Stimulated activated CD4-positive, alpha-beta T cell treated with anti-CD3 and anti-CD28 coated beads, TNF-alpha, amount 100 ng/mL, for 48 hours (primary cell): ENCODE measurements around the gene DBN1.

ENCODE experiments used
- DNase-seq, 3 donors: peaks; one replicate each; pipeline ENCODE4 v3.0.0-alpha.2; 2020; ENCODE audit warnings: low read depth in 3 of 3

Gene DBN1

GRCh38 chr5:177474002-177474476 lies 605 bp upstream of the DBN1 start:
- DNase-seq: no peak

DNA sequence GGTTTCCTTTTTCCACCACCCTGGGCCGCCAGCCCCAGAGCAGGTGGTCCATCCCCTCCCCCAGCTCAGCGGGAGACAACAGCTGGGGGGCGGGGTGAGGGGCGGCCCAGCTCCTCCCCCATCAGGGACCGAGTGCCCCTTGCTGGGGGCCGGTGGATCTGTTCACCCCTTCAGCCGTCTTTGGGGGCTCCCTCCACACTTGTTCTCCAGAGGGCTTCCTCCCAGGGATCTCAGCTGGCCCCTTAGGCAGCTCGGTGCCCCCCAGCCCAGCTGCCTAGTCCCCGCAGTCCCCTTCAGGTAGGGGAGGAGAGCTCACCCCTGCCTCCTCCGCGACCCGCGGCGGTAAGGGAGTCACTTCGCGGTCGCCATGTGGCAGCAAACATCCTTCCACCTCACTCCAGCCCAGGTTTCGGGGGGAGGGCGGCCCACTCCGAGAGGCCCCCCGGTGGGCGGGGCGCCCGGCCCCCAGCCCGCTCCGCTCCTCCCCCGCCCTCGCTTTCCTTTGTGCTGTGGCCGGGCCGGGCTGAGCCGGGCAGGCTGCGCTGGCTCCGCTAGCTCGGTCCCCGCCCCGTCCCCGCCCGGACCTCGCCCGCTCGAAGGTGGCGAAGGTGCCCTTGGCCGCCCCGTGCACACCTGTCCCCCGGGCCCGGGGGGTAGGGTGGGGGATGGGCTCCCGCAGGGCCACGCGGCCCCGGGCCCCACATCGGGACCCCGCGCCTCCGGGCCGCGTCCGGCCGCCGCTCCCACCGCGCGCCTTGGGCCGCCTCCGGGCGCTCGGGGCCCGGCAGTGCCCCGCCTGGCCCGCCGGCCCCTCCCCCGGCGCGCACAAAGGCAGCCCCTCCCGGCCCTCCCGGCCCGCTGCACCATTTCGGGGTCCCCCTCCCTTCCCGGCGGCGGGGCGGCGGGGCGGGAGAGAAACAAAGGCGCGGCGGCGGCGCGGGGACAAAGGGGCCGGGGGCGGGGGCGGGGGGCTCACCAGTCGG lies 683 bp downstream of the DBN1 start:
- peak in 1 of 3 donors; percentile 56 for DNase-seq

DNA sequence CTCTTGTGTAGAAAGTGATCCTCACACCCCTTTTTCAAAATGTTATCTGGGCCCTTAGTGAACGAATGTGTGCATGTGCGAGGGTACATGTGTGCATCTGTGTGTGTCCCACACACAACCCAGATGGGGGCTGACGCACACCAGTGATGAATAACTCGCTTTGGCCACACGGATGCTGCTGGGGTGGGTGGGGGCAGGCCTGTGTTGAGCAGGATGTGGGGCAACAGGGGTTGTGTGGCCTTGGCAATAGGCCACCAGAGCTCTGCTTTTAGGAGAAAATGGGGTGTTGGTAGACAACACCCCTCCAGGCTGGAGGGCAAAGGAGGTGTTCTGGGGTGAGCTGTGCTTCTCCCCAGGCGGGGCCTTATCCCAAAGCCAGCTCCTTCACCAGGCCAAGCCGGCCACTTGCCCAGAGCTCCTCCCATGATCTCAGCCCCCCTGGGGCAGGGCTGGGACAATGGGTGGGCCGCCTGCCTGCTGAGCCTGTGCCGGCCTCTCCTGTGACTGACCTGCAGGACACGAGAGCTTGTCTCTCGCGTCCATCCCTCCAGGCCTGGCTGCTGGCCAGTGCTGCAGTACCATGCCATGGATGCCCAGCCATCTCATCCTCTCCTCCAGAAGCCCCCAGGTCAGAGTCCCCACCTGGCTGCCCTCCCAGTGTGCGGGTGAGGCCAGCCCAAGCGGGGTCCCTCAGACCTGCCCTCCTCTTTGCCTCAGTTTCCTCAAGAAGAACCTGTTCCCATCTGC lies 1.7 kb downstream of the DBN1 start:
- no peak for DNase-seq

DNA sequence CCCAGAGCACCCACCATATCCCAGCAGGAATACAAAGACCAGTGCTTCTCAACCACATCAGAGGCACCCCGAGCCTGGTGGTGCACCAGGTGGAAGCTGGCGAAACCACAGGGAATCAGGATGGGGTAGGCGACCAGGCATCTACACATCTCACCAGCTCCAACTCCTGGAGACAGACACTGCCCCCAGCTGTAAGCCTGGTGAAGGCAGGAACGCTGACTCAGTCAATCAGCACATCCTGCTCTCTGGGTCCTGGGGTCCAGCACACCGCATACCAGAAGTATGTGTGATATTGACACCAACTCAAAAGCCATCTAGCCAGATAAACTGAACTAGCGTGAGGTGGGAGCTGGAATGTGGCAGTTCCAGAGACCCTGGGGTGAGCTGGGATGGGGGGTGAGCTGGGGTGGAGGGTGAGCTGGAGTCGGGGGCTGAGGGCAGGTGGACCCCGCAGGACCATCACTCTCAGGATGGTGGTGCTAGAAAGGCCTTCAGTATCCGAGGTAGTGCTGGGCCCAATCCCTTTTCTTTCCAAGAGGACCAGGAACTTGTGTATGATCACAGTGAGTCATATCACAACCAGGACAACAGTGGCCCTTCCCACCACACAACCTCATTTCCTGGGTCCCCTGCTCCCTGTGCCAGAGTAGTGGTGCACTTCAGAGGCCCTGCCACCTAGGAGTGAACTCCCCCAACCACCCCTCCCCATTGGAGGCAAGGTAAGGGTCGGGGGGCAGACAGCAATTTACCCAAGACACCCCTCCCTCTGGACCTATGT lies 2.5 kb downstream of the DBN1 start:
- no peak for DNase-seq

GRCh38 chr5:177469750-177470525 lies 3.5 kb downstream of the DBN1 start:
- no peak for DNase-seq

DNA sequence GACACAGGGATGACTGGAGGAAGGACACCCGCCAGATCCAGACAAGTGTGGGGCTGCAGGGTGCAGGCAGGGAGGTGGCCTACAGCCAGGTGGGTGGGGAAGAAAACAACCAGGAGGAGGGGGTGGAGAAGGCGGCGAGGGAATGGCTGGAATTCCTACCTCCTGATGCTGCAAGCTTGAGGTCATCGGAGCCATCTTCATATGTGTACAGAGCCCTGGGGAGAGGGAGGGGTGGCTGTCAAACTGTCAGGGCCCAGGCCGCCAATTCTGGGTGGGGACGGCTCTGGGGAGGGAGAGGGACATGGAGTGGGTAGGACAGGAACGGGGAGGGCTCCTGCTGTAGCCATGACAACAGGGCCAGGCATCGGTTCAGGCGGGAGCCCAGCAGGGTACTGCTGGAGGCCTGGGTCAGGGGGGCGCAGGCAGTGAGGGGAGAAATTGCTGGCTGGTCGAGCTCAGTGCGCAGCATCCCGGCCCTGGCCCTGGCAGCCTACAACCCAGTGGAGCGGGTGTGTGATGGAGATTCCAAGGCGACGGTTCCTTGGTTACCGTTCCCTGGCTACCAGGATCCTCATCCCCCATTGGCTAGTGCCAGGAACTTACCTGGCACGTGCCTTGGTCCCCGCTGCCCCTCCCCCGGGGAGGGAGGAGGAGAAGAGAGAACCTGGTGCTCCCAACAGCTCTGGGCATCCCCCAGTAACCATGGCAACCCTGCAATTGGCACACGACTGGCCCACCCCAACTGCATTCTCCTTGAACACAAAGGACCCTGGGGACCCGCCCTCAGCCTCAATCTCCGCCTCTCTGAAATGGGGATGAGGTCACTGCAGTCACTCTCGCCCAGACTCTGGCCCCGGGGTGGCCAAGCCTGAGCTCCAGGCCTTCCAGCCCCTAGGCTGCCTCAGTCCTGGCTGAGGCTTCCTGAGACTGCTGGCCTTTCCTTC lies 4.5 kb downstream of the DBN1 start:
- DNase-seq: no peak

GRCh38 chr5:177468329-177468684 lies 5.1 kb downstream of the DBN1 start:
- DNase-seq: no peak

GRCh38 chr5:177467436-177467835 lies 6.0 kb downstream of the DBN1 start:
- no peak for DNase-seq

GRCh38 chr5:177466861-177467260 lies 6.6 kb downstream of the DBN1 start:
- DNase-seq: no peak

DNA sequence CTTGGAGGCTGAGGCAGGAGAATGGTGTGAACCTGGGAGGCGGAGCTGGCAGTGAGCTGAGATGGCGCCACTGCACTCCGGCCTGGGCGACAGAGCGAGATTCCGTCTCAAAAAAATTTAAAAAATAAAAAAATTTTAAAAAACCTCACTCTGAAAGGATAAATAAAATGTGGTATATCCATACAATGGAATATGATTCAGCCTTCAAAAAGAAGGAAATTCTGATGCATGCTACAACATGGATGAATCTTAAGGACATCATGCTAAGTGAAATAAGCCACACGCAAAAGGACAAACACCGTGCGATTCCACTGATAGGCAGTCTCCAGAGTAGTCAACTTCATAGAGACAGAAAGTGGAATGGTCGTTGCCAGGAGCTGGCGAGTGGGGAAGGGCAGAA lies 8.4 kb downstream of the DBN1 start:
- no peak for DNase-seq

- no peak for DNase-seq
Measured at GRCh38 chr5:177462021-177462670, 11.3 kb downstream of the DBN1 start.

DNA sequence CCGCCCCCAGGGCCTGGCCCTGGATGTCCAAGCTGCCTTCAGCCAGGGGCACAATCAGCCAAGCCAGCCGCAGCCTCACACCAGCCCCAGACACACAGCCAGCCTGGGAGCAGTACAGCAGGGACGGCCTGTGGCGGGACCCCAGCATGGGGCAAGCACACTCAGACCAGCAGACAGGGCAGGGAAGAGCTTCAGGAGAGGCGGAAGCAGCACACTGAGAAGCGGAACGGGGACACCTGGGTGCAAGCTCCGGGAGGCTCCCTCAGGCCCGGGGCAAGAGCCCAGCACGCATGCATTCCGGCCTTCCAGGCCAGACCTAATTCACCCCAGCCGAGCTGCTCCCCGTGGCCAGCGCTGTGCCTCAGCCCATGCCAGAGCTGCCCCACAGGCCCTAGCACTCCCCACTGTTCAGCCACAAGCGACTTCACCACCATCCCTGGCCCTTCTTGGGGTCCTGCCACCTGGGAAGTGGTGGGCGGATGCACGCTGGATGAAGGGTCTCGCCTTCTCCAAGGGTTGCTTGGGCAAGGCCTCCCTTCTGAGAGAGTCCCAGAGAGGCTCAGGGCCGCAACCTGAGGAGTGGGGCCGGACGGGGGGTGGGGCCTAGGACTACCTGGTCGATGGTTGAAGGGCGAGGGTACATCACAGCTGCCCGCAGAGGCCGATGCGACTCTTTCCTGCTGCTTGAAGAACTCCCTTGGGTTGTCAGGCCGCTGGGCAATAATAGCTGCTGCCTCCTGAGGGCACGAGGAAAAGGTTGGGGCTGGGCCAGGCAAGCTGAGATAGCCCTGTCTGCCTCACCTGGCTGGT lies 13.4 kb downstream of the DBN1 start:
- no peak for DNase-seq

DNA sequence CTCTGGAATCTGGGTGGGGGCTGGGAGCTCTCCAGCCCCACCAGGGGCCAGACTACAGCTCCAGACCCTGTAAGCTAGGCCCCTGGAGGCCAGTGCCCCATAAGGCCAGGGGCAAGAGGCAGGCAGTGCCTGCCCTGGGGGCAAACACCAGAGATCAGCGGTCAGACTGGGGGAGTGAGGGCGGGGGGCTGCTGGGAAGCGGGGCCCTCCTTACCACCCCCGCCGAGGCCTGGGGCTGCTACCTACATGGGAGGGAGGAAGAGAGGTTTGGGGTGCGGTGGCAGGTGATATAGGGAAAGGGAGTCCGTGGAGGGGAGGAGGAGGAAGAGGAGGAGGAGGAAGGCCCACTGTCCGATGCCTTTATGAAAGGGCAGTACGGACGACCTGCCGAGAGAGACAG lies 14.1 kb downstream of the DBN1 start:
- no peak for DNase-seq

DNA sequence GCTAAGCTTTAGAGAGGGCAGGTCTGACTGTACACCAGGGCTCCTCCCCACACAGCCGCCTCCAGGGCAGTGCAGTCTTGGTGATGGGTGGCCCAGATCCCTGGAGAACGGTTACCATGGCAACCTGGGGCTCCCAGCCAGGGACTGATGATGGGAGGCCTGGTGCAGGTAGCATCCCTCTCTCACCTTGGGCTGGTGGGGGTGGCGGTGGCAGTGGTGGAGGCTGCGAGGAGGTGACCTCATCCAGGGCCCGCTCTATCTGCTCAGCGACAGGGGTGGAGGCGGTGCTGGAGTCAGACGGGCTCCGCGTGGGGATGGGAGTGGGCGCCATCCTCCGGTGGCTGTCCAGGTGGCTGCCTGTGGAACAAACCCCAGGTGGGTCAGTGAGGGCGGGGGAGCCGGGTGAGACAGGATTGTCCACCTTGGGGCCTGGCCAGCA lies 14.5 kb downstream of the DBN1 start:
- no peak for DNase-seq

DNA sequence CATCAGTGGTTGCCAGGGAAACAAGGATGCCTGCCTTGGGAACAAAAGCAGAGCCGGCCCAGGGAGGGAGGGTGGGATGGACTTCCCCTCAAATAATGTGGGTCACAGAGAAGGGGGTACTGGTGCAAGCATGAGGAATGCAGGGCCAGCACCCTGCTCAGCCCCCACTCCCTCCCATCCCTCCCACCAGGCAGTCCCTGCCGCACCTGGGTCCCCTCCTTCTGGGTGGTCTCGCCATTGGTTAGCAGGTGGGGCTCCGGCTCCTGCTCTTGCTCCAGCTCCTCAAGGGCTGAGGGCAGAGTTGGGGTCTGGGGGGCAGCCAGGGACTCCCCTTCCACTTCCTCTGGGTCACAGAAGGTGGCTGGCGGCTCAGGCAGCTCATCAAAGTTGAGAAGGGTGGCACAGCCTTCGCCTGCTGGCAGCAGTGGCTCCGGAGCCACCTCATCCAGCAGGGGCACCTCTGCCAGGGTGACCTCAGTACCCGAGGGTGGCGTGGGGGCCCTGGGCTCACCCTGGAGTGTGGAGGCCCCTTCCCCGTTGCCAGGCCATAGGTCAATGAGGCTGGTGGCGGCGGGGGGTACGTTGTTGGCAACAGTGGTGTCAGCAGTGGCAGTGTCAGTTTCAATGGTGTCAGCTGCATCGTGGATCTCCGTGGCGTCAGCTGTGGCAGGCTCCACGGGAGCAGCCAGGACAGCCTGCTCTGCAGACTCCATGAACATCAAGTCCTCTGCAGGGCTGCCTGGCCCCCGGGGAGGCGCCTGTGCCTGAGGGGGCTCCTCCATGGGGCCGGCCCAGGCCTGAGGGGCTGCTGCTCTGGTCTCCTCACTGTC lies 15.4 kb downstream of the DBN1 start:
- DNase-seq: no peak

DNA sequence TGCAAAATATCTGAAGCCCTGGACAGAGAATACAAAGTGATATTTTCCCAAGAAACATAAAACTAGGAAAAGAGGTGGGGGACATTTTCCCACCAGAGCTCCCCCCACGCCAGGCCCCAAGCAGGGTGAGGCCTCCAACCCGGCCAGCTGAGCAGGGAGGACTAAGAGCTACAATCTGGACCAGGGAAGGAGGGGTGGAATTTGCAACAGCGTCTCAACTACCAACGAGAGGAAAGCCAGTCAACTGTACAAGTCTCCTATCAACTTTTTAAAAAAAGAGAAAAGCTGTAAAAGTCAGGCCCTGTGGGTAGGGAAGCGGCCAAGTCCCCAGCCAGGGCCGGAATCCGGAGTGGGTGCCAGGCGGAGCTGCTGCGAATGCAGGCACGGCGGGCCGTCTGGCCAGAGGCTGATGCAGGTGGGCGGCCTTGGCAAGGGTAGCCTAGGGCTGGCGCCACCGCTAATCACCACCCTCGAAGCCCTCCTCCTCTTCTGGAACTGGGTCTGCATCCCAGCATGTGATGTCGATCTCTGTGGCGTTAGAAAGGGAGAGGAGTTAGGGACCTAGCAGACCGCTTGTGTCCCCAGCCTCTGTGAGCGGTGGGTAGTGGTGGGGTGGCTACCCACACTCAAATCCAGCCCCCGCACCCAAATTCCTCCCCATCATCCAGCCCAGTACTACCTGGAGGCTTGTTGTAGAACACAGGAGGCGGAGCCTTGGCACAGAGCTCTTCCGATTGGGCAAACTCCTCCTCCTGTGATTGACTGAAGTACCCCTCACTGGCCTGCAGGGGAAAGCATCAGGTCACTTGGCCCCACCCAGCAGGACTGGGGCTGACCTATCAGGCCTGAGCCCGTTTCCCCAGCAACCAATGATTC lies 16.2 kb downstream of the DBN1 start:
- DNase-seq: peak in 2 of 3 donors; percentile 46 to 72

GRCh38 chr5:177456591-177456964 lies 16.9 kb downstream of the DBN1 start:
- DNase-seq: no peak
